Gastrocnemius medialis (tissue), 4 donors: Measurements from ENCODE around the gene BOLA3. TPM values are rescaled to one million over a fixed set of nuclear protein-coding genes. Genes with fewer than 3 reads are reported as not detected.
"Not testable (repeated sequence)": the region's sequence is repeated elsewhere in the genome, so short reads cannot be mapped to it uniquely, and the experiment has no call there.

Source experiments
- ATAC-seq, 2 donors: fragments of 150-250 bp; one replicate each; pipeline ENCODE4 v1.9.1; 2016
- DNase-seq, 2 donors: peaks; one replicate each; pipeline ENCODE4 v3.0.0-alpha.2; 2019
- H3K27ac ChIP-seq, 4 donors: fragments of 200-600 bp; sonication (generic); 1 replicate in 1 of 4; 2 replicates in 3 of 4; pipeline ENCODE4 v1.5.1; 2016 to 2018; ENCODE audit warnings: mild to moderate bottlenecking in 2 of 4, moderate library complexity in 1 of 4
- H3K27me3 ChIP-seq, 3 donors: fragments of 200-600 bp; sonication (generic) in 2 of 3; 1 replicate in 1 of 3; 2 replicates in 2 of 3; pipeline versions ENCODE4 v1.5.1 to v1.6.0; 2016 to 2019; ENCODE audit warnings: mild to moderate bottlenecking in 1 of 3, moderate library complexity in 1 of 3
- H3K36me3 ChIP-seq, 2 donors: fragments of 200-600 bp; sonication (generic) in 1 of 2; one replicate each; pipeline ENCODE4 v1.5.1; 2017 to 2018
- H3K4me1 ChIP-seq, 2 donors: fragments of 200-600 bp; sonication (generic) in 1 of 2; one replicate each; pipeline ENCODE4 v1.5.1; 2016 to 2017; ENCODE audit warnings: mild to moderate bottlenecking in 2 of 2
- H3K4me3 ChIP-seq, 4 donors: fragments of 200-600 bp; sonication (generic) in 3 of 4; 1 replicate in 1 of 4; 2 replicates in 3 of 4; pipeline ENCODE4 v1.5.1; 2016 to 2019; ENCODE audit warnings: mild to moderate bottlenecking in 2 of 4
- H3K9me3 ChIP-seq, 3 donors: fragments of 200-600 bp; sonication (generic) in 2 of 3; 1 replicate in 1 of 3; 2 replicates in 2 of 3; pipeline ENCODE4 v1.5.1; 2016 to 2019
- POLR2A ChIP-seq, 2 donors: fragments of 450-650 bp; IDR thresholded peaks; one replicate each; pipeline ENCODE4 v1.6.1; 2017; ENCODE audit warnings: antibody characterized with exemption in 2 of 2, mild to moderate bottlenecking in 2 of 2, moderate library complexity in 2 of 2
- in situ Hi-C, 4 donors: fragments of 200-750 bp; cut with MboI; loops; one replicate each; pipeline versions ENCODE4 v1.15.0 to v1.8.0; 2017; ENCODE audit warnings: low sequenced_read_pairs in 4 of 4
- intact Hi-C: fragments of 100-400 bp; cut with DNase I; formaldehyde crosslinking; loops from one replicate; pipeline ENCODE4 v1.15.1; 2023; ENCODE audit warnings: low total_unique reads
- total RNA-seq, 4 donors: library from RNA; depleted of rRNA; stranded (reverse); fragments of >200 nt; gene quantifications; one replicate each; pipeline versions ENCODE4 v1.1.0 to v1.2.3, GENCODE V29; 2016
- TF ChIP-seq, protein P1 (sequence below), 5 experiments: fragments of 450-650 bp in 3 of 5; fragments of 200-600 bp in 2 of 5; sonication (generic) in 2 of 5; IDR thresholded peaks in 4 of 5; conservative IDR thresholded peaks in 1 of 5; 1 replicate in 4 of 5; 2 replicates in 1 of 5; pipeline ENCODE4 v1.5.1; 2016 to 2019; ENCODE audit warnings: antibody characterized with exemption in 5 of 5, mild to moderate bottlenecking in 3 of 5, moderate library complexity in 3 of 5

Gene BOLA3
- total RNA-seq, 4 donors from 2014 or later, result 32.2 to 114 (median 69.5) TPM

- Histone ChIP-seq H3K27me3 (no peaks in the 10 kb centered on the region), H3K27ac (no peak overlapping the region), H3K4me1 (no peaks in the 10 kb centered on the region), H3K9me3 (no peaks in the 10 kb centered on the region), H3K36me3 (peaks cover 0 to 49% of the 10 kb centered on the region in 2 donors), H3K4me3 (no peak overlapping the region)
- ATAC-seq, result no peak
- intact Hi-C loops (no loop called here), in situ Hi-C loops (no loop called here)
- DNase-seq, result no peak
- TF ChIP-seq POLR2A (IDR thresholded peaks at IDR 0.05), result no peak
- TF ChIP-seq, protein P1, sequence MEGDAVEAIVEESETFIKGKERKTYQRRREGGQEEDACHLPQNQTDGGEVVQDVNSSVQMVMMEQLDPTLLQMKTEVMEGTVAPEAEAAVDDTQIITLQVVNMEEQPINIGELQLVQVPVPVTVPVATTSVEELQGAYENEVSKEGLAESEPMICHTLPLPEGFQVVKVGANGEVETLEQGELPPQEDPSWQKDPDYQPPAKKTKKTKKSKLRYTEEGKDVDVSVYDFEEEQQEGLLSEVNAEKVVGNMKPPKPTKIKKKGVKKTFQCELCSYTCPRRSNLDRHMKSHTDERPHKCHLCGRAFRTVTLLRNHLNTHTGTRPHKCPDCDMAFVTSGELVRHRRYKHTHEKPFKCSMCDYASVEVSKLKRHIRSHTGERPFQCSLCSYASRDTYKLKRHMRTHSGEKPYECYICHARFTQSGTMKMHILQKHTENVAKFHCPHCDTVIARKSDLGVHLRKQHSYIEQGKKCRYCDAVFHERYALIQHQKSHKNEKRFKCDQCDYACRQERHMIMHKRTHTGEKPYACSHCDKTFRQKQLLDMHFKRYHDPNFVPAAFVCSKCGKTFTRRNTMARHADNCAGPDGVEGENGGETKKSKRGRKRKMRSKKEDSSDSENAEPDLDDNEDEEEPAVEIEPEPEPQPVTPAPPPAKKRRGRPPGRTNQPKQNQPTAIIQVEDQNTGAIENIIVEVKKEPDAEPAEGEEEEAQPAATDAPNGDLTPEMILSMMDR (IDR thresholded peaks at IDR 0.05 in 4 of 5, conservative IDR thresholded peaks at IDR 0.05 in 1 of 5), result no peak
Measured at GRCh38 chr2:74089816-74090745, 57.6 kb downstream of the BOLA3 start.

DNA sequence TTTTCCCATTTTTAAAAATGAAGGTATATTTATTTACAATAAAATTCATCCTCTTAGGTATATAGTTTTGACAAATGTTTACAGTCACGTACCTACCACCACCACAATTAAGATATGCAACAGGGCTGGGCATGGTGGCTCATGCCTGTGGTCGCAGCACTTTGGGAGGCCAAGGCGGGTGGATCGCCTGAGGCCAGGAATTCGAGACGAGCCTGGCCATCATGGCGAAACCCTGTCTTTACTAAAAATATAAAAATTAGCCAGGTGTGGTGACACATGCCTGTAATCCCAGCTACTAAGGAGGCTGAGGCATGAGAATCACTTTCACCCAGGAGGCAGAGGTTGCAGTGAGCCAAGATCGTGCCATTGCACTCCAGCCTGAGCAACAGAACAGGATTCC lies 59.0 kb downstream of the BOLA3 start:
- ATAC-seq, H3K27ac ChIP-seq, H3K4me3 ChIP-seq, DNase-seq, in situ Hi-C loops, H3K27me3 ChIP-seq, H3K9me3 ChIP-seq, H3K4me1 ChIP-seq, intact Hi-C loops: not testable (repeated sequence)
- H3K36me3 ChIP-seq, result peaks cover 0 to 46% of the 10 kb centered on the region in 2 donors

DNA sequence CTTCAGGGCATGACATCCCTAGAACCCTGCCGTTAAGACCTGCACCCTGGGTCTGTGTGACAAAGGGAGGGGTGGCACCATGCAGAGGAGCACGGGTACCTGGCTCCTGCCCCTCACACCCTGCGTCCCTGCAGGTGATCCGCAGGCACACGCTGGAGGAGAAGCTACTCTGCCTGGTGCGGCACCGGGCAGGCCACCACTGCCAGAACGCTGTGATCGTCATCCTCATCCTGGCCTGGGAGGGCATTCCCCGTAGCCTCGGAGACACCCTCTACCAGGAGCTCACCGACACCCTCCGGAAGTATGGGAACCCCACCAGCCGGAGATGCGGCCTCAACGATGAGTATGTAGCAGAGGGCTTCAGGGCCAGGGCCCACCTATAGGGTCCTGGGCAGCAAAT lies 60.0 kb downstream of the BOLA3 start:
- Histone ChIP-seq H3K27ac (no peak overlapping the region), H3K4me3 (no peak overlapping the region), H3K9me3 (no peaks in the 10 kb centered on the region), H3K36me3 (peaks cover 0 to 42% of the 10 kb centered on the region in 2 donors), H3K4me1 (no peaks in the 10 kb centered on the region), H3K27me3 (no peaks in the 10 kb centered on the region)
- intact Hi-C loops (no loop called here), in situ Hi-C loops (no loop called here)
- ATAC-seq (no peak), DNase-seq (no peak)
- TF ChIP-seq, protein P1 (IDR thresholded peaks at IDR 0.05 in 4 of 5, conservative IDR thresholded peaks at IDR 0.05 in 1 of 5), result no peak
- no peak for TF ChIP-seq POLR2A (IDR thresholded peaks at IDR 0.05)

GRCh38 chr2:74086021-74086420 lies 61.7 kb downstream of the BOLA3 start:
- ATAC-seq, result no peak
- in situ Hi-C loops, result no loop called here

More at GRCh38 chr2:74086021-74086420, 61.7 kb downstream of the BOLA3 start:
- H3K4me1 ChIP-seq, result no peaks in the 10 kb centered on the region
- no peaks in the 10 kb centered on the region for H3K27me3 ChIP-seq
- H3K4me3 ChIP-seq, result no peak overlapping the region
- H3K36me3 ChIP-seq, result peaks cover 0 to 39% of the 10 kb centered on the region in 2 donors
- TF ChIP-seq POLR2A (IDR thresholded peaks at IDR 0.05), result no peak
- intact Hi-C loops, result no loop called here
- DNase-seq, result no peak
- no peak overlapping the region for H3K27ac ChIP-seq
- no peaks in the 10 kb centered on the region for H3K9me3 ChIP-seq

Other genes with a start within 250 kb of the BOLA3 start
- 10 to 100 TPM; 10.2 to 25.2 (median 20.3) TPM for gene DGUOK, start 221.0 kb downstream of the BOLA3 start, total RNA-seq
- 1 to 10 TPM; 2.1 to 3.3 (median 2.9) TPM for gene TET3, start 163.0 kb downstream of the BOLA3 start, total RNA-seq
- gene MOB1A, start 31.0 kb upstream of the BOLA3 start, total RNA-seq, result 10 to 100 TPM; 19.9 to 44.3 (median 35.5) TPM
- gene MTHFD2, start 50.7 kb upstream of the BOLA3 start, total RNA-seq, result 10 to 100 TPM; 29.0 to 53.5 (median 32.5) TPM
- 1 to 10 TPM in 1 of 4 donors, under 1 TPM in 3; 0.24 to 3.8 (median 0.59) TPM for gene SLC4A5, start 195.5 kb upstream of the BOLA3 start, total RNA-seq
- gene DCTN1, start 232.4 kb upstream of the BOLA3 start, total RNA-seq, result 100 to 1,000 TPM in 2 of 4 donors, 10 to 100 TPM in 2; 89.8 to 127 (median 103) TPM